ENCODE results near the gene RASSF1. TPM values are rescaled to one million over a fixed set of nuclear protein-coding genes. Genes with fewer than 3 reads are reported as not detected.
A peak's percentile ranks its signal among the peaks of the same experiment; 100 is the strongest.

Gene RASSF1
- total and polyA plus RNA-seq, 2 of the 13 experiments (the other 11 are each of a cell fraction or from before 2014, with no cell fraction given), result 10.2 to 27.5 TPM

DNA sequence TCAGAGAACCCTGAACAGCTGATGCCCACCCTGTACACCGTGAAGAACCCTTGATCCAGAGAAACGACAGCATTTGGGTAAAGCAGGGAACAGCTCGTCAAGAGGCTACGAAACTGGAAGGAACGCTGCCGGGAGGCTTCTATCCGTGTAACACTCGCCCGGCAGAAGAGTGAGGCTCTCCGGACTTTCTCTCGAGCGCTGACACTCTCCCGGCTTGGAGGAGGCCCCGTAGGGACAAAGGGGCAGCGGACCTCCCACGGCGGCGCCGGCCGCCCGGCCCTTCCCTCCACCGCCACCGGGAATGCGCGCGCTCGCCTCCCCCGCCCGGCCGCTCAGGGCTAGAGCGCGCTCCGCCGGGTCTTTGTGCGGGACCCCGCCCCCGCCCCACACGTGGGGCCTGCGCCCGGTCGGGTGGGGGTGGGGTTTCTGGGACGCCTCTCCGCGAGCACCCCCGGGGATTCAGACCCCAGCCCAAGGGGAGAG, 19.7 kb downstream of the RASSF1 start (continued):
- TF ChIP-seq KDM5A (IDR thresholded peaks at IDR 0.05; ENCODE audit: borderline replicate concordance, low read length) (0 out of 2 replicates have a peak, but pooled peaks have one; percentile 74), KLF12 (CRISPR knock-in tag; IDR thresholded peaks at IDR 0.05; ENCODE audit: borderline replicate concordance) (peak; percentile 40; the same call in 1 of the 2 replicates), SALL1 (CRISPR knock-in tag; IDR thresholded peaks at IDR 0.05) (0 out of 2 replicates have a peak, but pooled peaks have one; percentile 24), POLR2A (IDR thresholded peaks at IDR 0.05; ENCODE audit: insufficient read depth in 1 of 2, low read depth in 2 of 2, low read length in 2 of 2) (peak in 1 of 2 experiments; percentile 58; a peak in 1 of 4 replicates), RAD21 (CRISPR knock-in tag; IDR thresholded peaks at IDR 0.05) (peak; percentile 44; the same call in 1 of the 2 replicates), ARHGAP35 (CRISPR knock-in tag; IDR thresholded peaks at IDR 0.05; ENCODE audit: borderline replicate concordance) (0 out of 2 replicates have a peak, but pooled peaks have one; percentile 47)
- TF ChIP-seq, protein P1, sequence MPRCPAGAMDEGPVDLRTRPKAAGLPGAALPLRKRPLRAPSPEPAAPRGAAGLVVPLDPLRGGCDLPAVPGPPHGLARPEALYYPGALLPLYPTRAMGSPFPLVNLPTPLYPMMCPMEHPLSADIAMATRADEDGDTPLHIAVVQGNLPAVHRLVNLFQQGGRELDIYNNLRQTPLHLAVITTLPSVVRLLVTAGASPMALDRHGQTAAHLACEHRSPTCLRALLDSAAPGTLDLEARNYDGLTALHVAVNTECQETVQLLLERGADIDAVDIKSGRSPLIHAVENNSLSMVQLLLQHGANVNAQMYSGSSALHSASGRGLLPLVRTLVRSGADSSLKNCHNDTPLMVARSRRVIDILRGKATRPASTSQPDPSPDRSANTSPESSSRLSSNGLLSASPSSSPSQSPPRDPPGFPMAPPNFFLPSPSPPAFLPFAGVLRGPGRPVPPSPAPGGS (CRISPR knock-in tag; IDR thresholded peaks at IDR 0.05), result no peak
- TF ChIP-seq, protein P2, sequence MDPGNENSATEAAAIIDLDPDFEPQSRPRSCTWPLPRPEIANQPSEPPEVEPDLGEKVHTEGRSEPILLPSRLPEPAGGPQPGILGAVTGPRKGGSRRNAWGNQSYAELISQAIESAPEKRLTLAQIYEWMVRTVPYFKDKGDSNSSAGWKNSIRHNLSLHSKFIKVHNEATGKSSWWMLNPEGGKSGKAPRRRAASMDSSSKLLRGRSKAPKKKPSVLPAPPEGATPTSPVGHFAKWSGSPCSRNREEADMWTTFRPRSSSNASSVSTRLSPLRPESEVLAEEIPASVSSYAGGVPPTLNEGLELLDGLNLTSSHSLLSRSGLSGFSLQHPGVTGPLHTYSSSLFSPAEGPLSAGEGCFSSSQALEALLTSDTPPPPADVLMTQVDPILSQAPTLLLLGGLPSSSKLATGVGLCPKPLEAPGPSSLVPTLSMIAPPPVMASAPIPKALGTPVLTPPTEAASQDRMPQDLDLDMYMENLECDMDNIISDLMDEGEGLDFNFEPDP (CRISPR knock-in tag; conservative IDR thresholded peaks at IDR 0.05), result no peak
- TF ChIP-seq, protein P3, sequence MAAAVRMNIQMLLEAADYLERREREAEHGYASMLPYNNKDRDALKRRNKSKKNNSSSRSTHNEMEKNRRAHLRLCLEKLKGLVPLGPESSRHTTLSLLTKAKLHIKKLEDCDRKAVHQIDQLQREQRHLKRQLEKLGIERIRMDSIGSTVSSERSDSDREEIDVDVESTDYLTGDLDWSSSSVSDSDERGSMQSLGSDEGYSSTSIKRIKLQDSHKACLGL (CRISPR knock-in tag; IDR thresholded peaks at IDR 0.05), result peak; percentile 59; the same call in 1 of the 2 replicates
- TF ChIP-seq, protein P4, sequence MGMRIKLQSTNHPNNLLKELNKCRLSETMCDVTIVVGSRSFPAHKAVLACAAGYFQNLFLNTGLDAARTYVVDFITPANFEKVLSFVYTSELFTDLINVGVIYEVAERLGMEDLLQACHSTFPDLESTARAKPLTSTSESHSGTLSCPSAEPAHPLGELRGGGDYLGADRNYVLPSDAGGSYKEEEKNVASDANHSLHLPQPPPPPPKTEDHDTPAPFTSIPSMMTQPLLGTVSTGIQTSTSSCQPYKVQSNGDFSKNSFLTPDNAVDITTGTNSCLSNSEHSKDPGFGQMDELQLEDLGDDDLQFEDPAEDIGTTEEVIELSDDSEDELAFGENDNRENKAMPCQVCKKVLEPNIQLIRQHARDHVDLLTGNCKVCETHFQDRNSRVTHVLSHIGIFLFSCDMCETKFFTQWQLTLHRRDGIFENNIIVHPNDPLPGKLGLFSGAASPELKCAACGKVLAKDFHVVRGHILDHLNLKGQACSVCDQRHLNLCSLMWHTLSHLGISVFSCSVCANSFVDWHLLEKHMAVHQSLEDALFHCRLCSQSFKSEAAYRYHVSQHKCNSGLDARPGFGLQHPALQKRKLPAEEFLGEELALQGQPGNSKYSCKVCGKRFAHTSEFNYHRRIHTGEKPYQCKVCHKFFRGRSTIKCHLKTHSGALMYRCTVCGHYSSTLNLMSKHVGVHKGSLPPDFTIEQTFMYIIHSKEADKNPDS (CRISPR knock-in tag; IDR thresholded peaks at IDR 0.05), result no peak
- TF ChIP-seq, protein P5, sequence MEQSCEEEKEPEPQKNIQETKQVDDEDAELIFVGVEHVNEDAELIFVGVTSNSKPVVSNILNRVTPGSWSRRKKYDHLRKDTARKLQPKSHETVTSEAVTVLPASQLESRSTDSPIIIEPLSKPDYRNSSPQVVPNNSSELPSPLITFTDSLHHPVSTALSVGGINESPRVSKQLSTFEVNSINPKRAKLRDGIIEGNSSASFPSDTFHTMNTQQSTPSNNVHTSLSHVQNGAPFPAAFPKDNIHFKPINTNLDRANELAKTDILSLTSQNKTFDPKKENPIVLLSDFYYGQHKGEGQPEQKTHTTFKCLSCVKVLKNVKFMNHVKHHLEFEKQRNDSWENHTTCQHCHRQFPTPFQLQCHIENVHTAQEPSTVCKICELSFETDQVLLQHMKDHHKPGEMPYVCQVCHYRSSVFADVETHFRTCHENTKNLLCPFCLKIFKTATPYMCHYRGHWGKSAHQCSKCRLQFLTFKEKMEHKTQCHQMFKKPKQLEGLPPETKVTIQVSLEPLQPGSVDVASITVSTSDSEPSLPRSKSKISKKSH (CRISPR knock-in tag; IDR thresholded peaks at IDR 0.05; ENCODE audit: borderline replicate concordance), result no peak
- TF ChIP-seq, protein P6, sequence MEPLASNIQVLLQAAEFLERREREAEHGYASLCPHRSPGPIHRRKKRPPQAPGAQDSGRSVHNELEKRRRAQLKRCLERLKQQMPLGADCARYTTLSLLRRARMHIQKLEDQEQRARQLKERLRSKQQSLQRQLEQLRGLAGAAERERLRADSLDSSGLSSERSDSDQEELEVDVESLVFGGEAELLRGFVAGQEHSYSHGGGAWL (CRISPR knock-in tag; IDR thresholded peaks at IDR 0.05), result peak; percentile 59; the same call in 1 of the 2 replicates
- TF ChIP-seq, protein P7, sequence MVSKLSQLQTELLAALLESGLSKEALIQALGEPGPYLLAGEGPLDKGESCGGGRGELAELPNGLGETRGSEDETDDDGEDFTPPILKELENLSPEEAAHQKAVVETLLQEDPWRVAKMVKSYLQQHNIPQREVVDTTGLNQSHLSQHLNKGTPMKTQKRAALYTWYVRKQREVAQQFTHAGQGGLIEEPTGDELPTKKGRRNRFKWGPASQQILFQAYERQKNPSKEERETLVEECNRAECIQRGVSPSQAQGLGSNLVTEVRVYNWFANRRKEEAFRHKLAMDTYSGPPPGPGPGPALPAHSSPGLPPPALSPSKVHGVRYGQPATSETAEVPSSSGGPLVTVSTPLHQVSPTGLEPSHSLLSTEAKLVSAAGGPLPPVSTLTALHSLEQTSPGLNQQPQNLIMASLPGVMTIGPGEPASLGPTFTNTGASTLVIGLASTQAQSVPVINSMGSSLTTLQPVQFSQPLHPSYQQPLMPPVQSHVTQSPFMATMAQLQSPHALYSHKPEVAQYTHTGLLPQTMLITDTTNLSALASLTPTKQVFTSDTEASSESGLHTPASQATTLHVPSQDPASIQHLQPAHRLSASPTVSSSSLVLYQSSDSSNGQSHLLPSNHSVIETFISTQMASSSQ (IDR thresholded peaks at IDR 0.05; ENCODE audit: low read depth), result no peak
- TF ChIP-seq, protein P7 (CRISPR knock-in tag; IDR thresholded peaks at IDR 0.05; ENCODE audit: borderline replicate concordance), result peak; percentile 56; the same call in 1 of the 2 replicates
